ENCODE results near the gene YY1.
"Not testable (repeated sequence)": the region's sequence is repeated elsewhere in the genome, so short reads cannot be mapped to it uniquely, and the experiment has no call there.

Gene YY1

GRCh38 chr14:100213956-100214769 lies 24.8 kb upstream of the YY1 start:
- peak; percentile 99 for DNase-seq

- no peak for DNase-seq
These were observed 24.2 kb upstream of the YY1 start for GRCh38 chr14:100214770-100215083.

GRCh38 chr14:100215330-100215885 lies 23.5 kb upstream of the YY1 start:
- no peak for DNase-seq

GRCh38 chr14:100219126-100219785 lies 19.7 kb upstream of the YY1 start:
- DNase-seq: no peak

GRCh38 chr14:100221533-100222223 lies 17.3 kb upstream of the YY1 start:
- peak; percentile 81 for DNase-seq

GRCh38 chr14:100222224-100223093 lies 16.5 kb upstream of the YY1 start:
- peak; percentile 35 for DNase-seq

- no peak for DNase-seq
These were observed 15.4 kb upstream of the YY1 start for GRCh38 chr14:100223332-100224201.

- no peak for DNase-seq
These were observed 14.6 kb upstream of the YY1 start for GRCh38 chr14:100224229-100224866.

- DNase-seq: no peak
These were observed 13.8 kb upstream of the YY1 start for GRCh38 chr14:100225169-100225568.

- DNase-seq: no peak
These were observed 8.6 kb upstream of the YY1 start for GRCh38 chr14:100230361-100230760.

GRCh38 chr14:100234511-100234910 lies 4.4 kb upstream of the YY1 start:
- peak; percentile 28 for DNase-seq

- DNase-seq: not testable (repeated sequence)
These were observed 2.6 kb upstream of the YY1 start for GRCh38 chr14:100236271-100236818.

GRCh38 chr14:100236881-100237280 lies 2.1 kb upstream of the YY1 start:
- DNase-seq: no peak

- peak; percentile 53 for DNase-seq
These were observed 1.1 kb upstream of the YY1 start for GRCh38 chr14:100237735-100238418.

GRCh38 chr14:100239211-100239839 lies 381 bp downstream of the YY1 start:
- DNase-seq: peak; percentile 34

- DNase-seq: peak; percentile 91
These were observed 1.1 kb downstream of the YY1 start for GRCh38 chr14:100239840-100240667.

GRCh38 chr14:100240668-100241032 lies 1.7 kb downstream of the YY1 start:
- DNase-seq: no peak

GRCh38 chr14:100241279-100241678 lies 2.3 kb downstream of the YY1 start:
- DNase-seq: no peak

GRCh38 chr14:100243020-100243419 lies 4.1 kb downstream of the YY1 start:
- no peak for DNase-seq

Data from CD4-positive, alpha-beta T cell treated with Interleukin-17A for 4 hours (primary cell).